RWPE2 (cell line): Measurements from ENCODE around the gene P2RX2.
A peak's percentile ranks its signal among the peaks of the same experiment; 100 is the strongest.

ENCODE experiments used
- ATAC-seq: fragments of 200-7000 bp; cut with Tn5 transposase; 3 replicates; pipeline ENCODE4 v1.9.1; 2021; ENCODE audit warnings: low read depth
- DNase-seq: peaks from one replicate; pipeline ENCODE4 v3.0.0-alpha.2; 2020; ENCODE audit warnings: low spot score
- H3K27ac ChIP-seq: fragments of 450-650 bp; 2 replicates; pipeline ENCODE4 v1.5.1; 2017; ENCODE audit warnings: mild to moderate bottlenecking; ENCODE audit not compliant: poor library complexity, severe bottlenecking
- H3K27me3 ChIP-seq: fragments of 250-450 bp; sonication (Bioruptor Pico); 2 replicates; pipeline ENCODE4 v1.5.1; 2021; ENCODE audit warnings: mild to moderate bottlenecking, moderate library complexity; ENCODE audit not compliant: insufficient read depth, poor library complexity, severe bottlenecking
- H3K36me3 ChIP-seq: fragments of 250-450 bp; sonication (Bioruptor Pico); 2 replicates; pipeline ENCODE4 v1.5.1; 2020; ENCODE audit warnings: low read depth, mild to moderate bottlenecking, moderate library complexity
- H3K4me1 ChIP-seq: fragments of 250-450 bp; sonication (Bioruptor Pico); 2 replicates; pipeline ENCODE4 v1.5.1; 2021; ENCODE audit warnings: mild to moderate bottlenecking, moderate library complexity; ENCODE audit not compliant: insufficient read depth, poor library complexity, severe bottlenecking
- H3K4me3 ChIP-seq: fragments of 250-450 bp; sonication (Bioruptor Pico); 2 replicates; pipeline ENCODE4 v1.5.1; 2021; ENCODE audit warnings: mild to moderate bottlenecking, moderate library complexity; ENCODE audit not compliant: severe bottlenecking
- H3K9me3 ChIP-seq: fragments of 250-450 bp; sonication (Bioruptor Pico); 2 replicates; pipeline ENCODE4 v1.5.1; 2021; ENCODE audit warnings: mild to moderate bottlenecking, moderate library complexity; ENCODE audit not compliant: severe bottlenecking
- TF ChIP-seq, protein P1 (sequence below): fragments of 450-650 bp; IDR thresholded peaks from one replicate; pipeline ENCODE4 v1.5.1; 2017; ENCODE audit warnings: mild to moderate bottlenecking, moderate library complexity; ENCODE audit not compliant: poor library complexity, severe bottlenecking

P2RX2 gene

DNA sequence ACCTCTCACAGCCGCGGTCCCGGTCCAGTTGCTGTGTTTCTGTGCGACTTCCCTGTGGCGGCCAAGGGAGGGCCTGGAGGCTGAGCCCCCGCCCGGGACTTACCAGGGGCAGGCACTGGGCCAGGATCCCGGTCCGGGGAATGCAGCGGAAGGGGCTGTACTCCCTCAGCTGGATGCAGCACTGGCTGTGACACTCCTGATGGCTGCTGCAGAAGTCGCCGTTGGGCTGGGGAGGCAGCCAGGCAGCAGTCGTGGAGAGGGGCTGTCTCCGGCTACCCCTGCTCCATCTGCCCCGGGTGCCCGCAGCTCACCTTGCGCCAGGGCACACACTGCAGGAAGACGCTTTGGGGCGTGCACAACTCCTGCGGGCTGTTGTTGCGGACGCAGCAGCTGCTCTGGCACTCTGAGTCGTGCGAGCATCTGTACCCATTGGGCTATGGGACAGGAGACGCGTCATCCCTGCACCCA, 14.4 kb upstream of the P2RX2 start:
- DNase-seq (peak; percentile 59), ATAC-seq (0 out of 3 replicates have a peak, but pooled peaks have one; percentile 14)
- Histone ChIP-seq H3K4me1 (no peaks in the 10 kb centered on the region), H3K27ac (no peak overlapping the region), H3K36me3 (no peaks in the 10 kb centered on the region), H3K4me3 (no peak overlapping the region), H3K27me3 (peaks cover 62% of the 10 kb centered on the region), H3K9me3 (no peaks in the 10 kb centered on the region)
- TF ChIP-seq, protein P1, sequence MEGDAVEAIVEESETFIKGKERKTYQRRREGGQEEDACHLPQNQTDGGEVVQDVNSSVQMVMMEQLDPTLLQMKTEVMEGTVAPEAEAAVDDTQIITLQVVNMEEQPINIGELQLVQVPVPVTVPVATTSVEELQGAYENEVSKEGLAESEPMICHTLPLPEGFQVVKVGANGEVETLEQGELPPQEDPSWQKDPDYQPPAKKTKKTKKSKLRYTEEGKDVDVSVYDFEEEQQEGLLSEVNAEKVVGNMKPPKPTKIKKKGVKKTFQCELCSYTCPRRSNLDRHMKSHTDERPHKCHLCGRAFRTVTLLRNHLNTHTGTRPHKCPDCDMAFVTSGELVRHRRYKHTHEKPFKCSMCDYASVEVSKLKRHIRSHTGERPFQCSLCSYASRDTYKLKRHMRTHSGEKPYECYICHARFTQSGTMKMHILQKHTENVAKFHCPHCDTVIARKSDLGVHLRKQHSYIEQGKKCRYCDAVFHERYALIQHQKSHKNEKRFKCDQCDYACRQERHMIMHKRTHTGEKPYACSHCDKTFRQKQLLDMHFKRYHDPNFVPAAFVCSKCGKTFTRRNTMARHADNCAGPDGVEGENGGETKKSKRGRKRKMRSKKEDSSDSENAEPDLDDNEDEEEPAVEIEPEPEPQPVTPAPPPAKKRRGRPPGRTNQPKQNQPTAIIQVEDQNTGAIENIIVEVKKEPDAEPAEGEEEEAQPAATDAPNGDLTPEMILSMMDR, result no peak

DNA sequence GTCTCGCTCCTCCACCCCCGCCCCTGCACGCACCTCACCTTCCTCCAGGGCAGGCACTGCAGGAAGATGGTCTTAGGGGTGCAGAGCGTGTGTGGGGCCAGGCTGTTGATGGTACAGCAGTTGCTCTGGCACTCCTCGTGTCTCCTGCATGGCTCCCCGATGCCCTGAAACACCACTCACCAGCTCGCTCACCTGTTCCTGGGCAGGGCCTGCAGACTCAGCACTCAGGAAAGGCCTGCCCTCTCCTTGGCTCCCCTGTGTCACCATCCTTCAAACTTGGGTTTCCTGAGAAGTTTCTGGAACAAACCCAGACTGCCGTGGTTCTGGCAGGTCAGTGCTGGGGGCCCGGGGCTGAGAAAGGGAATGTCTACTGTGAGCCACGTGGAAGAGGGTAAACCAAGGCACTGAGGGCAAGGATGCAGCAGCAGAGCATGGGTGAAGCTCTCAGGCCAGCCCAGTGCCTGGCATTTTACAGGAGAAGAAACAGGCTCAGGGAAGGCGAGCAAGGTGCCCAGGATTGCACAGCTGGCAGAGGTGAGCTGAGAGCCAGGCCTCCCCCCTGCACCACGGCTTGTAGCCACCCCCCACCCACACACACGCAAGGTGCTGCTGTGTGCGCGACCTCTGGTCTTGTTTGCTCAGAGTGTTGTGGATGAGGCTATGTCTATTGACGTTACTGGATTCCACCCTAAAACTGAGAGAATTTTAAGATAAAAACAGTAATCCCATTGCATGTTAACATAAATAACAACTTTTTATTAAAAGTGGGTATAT, 13.7 kb upstream of the P2RX2 start:
- Histone ChIP-seq H3K36me3 (no peaks in the 10 kb centered on the region), H3K4me3 (no peak overlapping the region), H3K4me1 (no peaks in the 10 kb centered on the region), H3K27me3 (peaks cover 68% of the 10 kb centered on the region), H3K27ac (no peak overlapping the region), H3K9me3 (no peaks in the 10 kb centered on the region)
- TF ChIP-seq, protein P1, result no peak
- DNase-seq, result no peak
- 0 out of 3 replicates have a peak, but pooled peaks have one; percentile 12 for ATAC-seq

DNA sequence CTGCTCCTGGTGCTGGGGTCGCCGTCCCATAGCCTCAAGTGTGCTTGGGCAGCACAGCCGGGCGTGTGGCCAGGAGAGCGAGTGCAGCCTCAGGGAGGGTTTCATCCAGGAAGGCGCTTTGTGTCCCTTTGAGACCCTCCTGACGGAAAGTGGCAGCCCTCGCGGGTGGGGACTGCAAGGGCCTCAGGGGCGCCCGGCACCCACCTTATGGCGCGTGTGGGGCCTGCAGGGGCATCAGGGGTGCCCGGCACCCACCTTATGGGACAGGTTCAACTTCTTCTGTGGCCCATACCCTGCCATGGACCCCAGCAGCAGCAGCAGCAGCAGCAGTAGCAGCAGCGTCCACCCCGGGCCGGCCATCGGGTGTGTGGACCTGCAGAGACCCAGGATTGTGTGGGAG, 12.7 kb upstream of the P2RX2 start:
- ATAC-seq, result no peak

DNA sequence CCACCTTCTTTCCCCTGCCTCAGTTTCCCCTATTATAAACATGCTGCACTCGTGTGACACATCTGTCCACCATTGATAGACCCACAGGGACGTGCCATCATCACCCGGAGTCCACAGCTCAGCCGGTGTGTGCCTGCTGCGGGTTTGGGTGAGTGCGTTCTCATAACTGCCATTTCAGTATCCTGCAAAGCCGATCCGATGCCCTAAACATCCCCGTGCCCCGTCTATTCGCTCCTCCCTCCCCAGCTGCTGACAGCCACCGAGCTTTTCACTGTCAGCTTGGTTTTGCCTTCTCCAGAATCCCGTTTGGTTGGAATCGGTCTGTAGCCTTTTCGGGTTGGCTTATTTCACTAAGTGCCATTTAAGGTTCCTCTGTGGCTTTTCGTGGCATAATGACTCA, 12.1 kb upstream of the P2RX2 start:
- H3K4me1 ChIP-seq, result no peaks in the 10 kb centered on the region
- peaks cover 69% of the 10 kb centered on the region for H3K27me3 ChIP-seq
- H3K36me3 ChIP-seq, result no peaks in the 10 kb centered on the region
- ATAC-seq, result no peak
- H3K4me3 ChIP-seq, result no peak overlapping the region
- TF ChIP-seq, protein P1, result no peak
- DNase-seq, result no peak
- peaks cover 2% of the 10 kb centered on the region for H3K9me3 ChIP-seq
- H3K27ac ChIP-seq, result no peak overlapping the region

More for the DNA sequence above, 12.7 kb upstream of the P2RX2 start:
- H3K27ac ChIP-seq, result no peak overlapping the region
- TF ChIP-seq, protein P1, result no peak
- peaks cover 73% of the 10 kb centered on the region for H3K27me3 ChIP-seq
- no peaks in the 10 kb centered on the region for H3K36me3 ChIP-seq
- H3K9me3 ChIP-seq, result no peaks in the 10 kb centered on the region
- no peak overlapping the region for H3K4me3 ChIP-seq
- H3K4me1 ChIP-seq, result no peaks in the 10 kb centered on the region
- no peak for DNase-seq

DNA sequence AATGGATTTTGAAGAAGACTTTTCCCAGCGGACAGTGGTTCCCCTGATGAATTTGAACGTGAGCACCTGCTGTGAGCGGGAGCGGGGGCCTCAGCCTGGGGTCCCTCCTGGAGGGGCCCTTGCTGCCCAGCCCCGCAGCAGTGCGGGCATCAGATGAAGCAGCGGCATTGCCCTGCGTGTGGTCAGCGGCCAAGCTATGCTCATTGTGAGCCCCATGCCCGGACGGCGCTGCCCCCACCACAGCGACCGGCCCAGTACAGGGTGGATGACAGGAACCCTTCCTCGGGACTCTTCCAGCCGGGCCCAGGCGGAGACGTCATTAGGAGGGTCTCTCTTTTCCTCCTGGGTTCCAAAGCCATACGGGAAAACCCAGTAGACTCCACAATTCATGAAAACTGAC, 11.6 kb upstream of the P2RX2 start:
- TF ChIP-seq, protein P1, result no peak
- ATAC-seq, result no peak

More for the DNA sequence above, 11.6 kb upstream of the P2RX2 start:
- Histone ChIP-seq H3K36me3 (no peaks in the 10 kb centered on the region), H3K9me3 (peaks cover 4% of the 10 kb centered on the region), H3K27me3 (peaks cover 66% of the 10 kb centered on the region), H3K4me1 (no peaks in the 10 kb centered on the region), H3K27ac (no peak overlapping the region), H3K4me3 (no peak overlapping the region)
- no peak for DNase-seq
